Heart left ventricle (tissue), 16 donors: ENCODE results near the gene FIBP. TPM values are rescaled to one million over a fixed set of nuclear protein-coding genes. Genes with fewer than 3 reads are reported as not detected.
A peak's percentile ranks its signal among the peaks of the same experiment; 100 is the strongest.
"Not testable (repeated sequence)": the region's sequence is repeated elsewhere in the genome, so short reads cannot be mapped to it uniquely, and the experiment has no call there.

Experiments used
- ATAC-seq, 4 donors: fragments of 200-7000 bp; cut with Tn5 transposase; one replicate each; pipeline ENCODE4 v1.9.1; 2020 to 2022; ENCODE audit warnings: moderate library complexity in 4 of 4, mild to moderate bottlenecking in 3 of 4, moderate number of reproducible peaks in 1 of 4
- DNase-seq, 5 donors: peaks; one replicate each; pipeline ENCODE4 v3.0.0-alpha.2; 2020
- H3K27ac ChIP-seq, 12 donors: fragments of 200-600 bp; sonication (generic) in 4 of 12; one replicate each; pipeline versions ENCODE4 v1.5.0 to v1.8.0; 2016 to 2022; ENCODE audit warnings: mild to moderate bottlenecking in 2 of 12
- H3K27me3 ChIP-seq, 9 donors: fragments of 200-600 bp; sonication (generic) in 2 of 9; one replicate each; pipeline versions ENCODE4 v1.5.1 to v1.8.0; 2016 to 2022; ENCODE audit warnings: mild to moderate bottlenecking in 3 of 9
- H3K36me3 ChIP-seq, 9 donors: fragments of 200-600 bp; sonication (generic) in 2 of 9; one replicate each; pipeline versions ENCODE4 v1.5.0 to v1.8.0; 2018 to 2022; ENCODE audit warnings: mild to moderate bottlenecking in 2 of 9
- H3K4me1 ChIP-seq, 12 donors: fragments of 200-600 bp; sonication (generic) in 4 of 12; one replicate each; pipeline versions ENCODE4 v1.5.0 to v1.8.0; 2016 to 2022; ENCODE audit warnings: mild to moderate bottlenecking in 3 of 12
- H3K4me3 ChIP-seq, 12 donors: fragments of 200-600 bp; sonication (generic) in 4 of 12; one replicate each; pipeline versions ENCODE4 v1.5.0 to v1.8.0; 2017 to 2022; ENCODE audit warnings: mild to moderate bottlenecking in 9 of 12, moderate library complexity in 4 of 12
- H3K9me3 ChIP-seq, 12 donors: fragments of 200-600 bp; sonication (generic) in 4 of 12; one replicate each; pipeline versions ENCODE4 v1.5.0 to v1.8.0; 2016 to 2022; ENCODE audit warnings: mild to moderate bottlenecking in 1 of 12
- POLR2A ChIP-seq, 2 donors: fragments of 450-650 bp; IDR thresholded peaks; one replicate each; pipeline ENCODE4 v1.6.1; 2017; ENCODE audit warnings: antibody characterized with exemption in 2 of 2, mild to moderate bottlenecking in 2 of 2, moderate library complexity in 2 of 2
- WGBS, 4 donors: extraction: QIAGEN DNeasy Blood & Tissue Kit in 2 of 4; methylation state at CpG; one replicate each; pipeline versions ENCODE4 v1.1.5 to v1.1.7; 2013 to 2018; 5-methylcytosine and 5-hydroxymethylcytosine counted together
- intact Hi-C, 10 donors: fragments of 100-400 bp; cut with DNase I; formaldehyde crosslinking; loops; one replicate each; pipeline versions ENCODE4 v1.11.1 to v1.14.2; 2022
- polyA plus RNA-seq, 2 donors: library from polyadenylated mRNA; stranded (reverse); fragments of 200-250 nt; gene quantifications; one replicate each; pipeline ENCODE4 v1.2.3, GENCODE V29; 2013
- total RNA-seq, 9 donors: library from RNA; depleted of rRNA in 2 of 9; stranded (reverse); fragments of >200 nt in 2 of 9; fragmentation: NEBNext Ultra II Directional in 3 of 9; extraction: Animal tissue kit (Norgen Biotek cat#: 25700) in 3 of 9; gene quantifications; one replicate each; pipeline versions ENCODE4 v1.1.0 to v1.2.4, GENCODE V29; 2016 to 2023
- TF ChIP-seq, protein P1 (sequence below), 12 donors: fragments of 200-600 bp; sonication (generic) in 4 of 12; IDR thresholded peaks; one replicate each; pipeline versions ENCODE4 v1.5.0 to v1.8.0; 2018 to 2022; ENCODE audit warnings: antibody characterized with exemption in 12 of 12, mild to moderate bottlenecking in 5 of 12
- donor health status: ischemic (EF 13 %, LVEDD 7.1; RV severe dilation, severe dysfunction).
- donor health status: healthy with polysubstance abuse.
- donor health status: DM: no; HTN: yes; CAD: no.
- donor health status: DM: no; HTN: no; CAD: no.
- donor health status: ischemic (EF 25% LVEDD 6.9; RV normal size, moderate dysfunction).
- donor health status: ischemic (EF 25% LVEDD 5.7; RV mildly dilated, moderate dysfunction).
- donor health status: healthy.
- donor health status: DM: yes; HTN: yes; CAD: no.
- donor health status: ischemic (EF 35%, LVEDD 5.7; RV mildly dilated, moderate dysfunction).
- donor health status: nonischemic (EF 11% LVEDD 7.7; RV severe dilation, severe dysfunction).
- donor health status: DM: yes; HTN: yes; CAD: no.
- donor health status: PGD.
- donor health status: ischemic (EF 29% LVEDD 5.4; RV normal size, mild dysfunction).
- donor health status: nonischemic (EF 23%, LVEDD 6.1; RV moderate dilation, normal function).

Gene FIBP
- total and polyA plus RNA-seq, 11 donors, result 35.0 to 93.9 (median 57.3) TPM

DNA sequence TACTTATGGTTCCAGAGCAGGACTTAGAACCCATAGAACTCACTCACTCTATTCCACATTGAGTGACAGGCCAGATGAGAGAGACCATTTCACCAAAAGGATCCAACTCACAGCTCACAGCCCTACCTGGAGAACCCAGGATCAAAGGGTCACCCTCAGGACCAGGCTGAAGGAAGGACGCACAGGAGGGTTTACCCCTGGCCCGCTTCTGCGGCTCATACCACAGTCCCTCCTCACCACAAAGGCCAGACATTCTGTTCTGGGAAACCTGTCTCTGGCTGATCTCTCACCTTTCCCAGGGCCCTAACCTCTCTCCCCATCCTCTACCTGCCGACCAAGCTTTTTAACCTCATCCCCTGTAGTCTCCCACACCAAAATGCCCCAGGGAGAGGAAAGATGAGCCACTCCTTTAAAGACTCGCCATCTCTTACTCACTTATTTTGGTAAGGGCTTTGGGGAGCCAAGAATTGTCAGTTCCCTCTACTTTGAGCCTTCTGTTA is 7.3 kb upstream of the FIBP start:
- DNase-seq (no peak), ATAC-seq (no peak)
- no peak overlapping the region for H3K4me3 ChIP-seq
- no peaks in the 10 kb centered on the region for H3K36me3 ChIP-seq
- intact Hi-C loops, result no loop called here
- no peaks in the 10 kb centered on the region for H3K9me3 ChIP-seq
- peaks cover 0 to 15% (median 0%) of the 10 kb centered on the region in 9 donors for H3K27me3 ChIP-seq
- TF ChIP-seq POLR2A (IDR thresholded peaks at IDR 0.05), result no peak
- TF ChIP-seq, protein P1, sequence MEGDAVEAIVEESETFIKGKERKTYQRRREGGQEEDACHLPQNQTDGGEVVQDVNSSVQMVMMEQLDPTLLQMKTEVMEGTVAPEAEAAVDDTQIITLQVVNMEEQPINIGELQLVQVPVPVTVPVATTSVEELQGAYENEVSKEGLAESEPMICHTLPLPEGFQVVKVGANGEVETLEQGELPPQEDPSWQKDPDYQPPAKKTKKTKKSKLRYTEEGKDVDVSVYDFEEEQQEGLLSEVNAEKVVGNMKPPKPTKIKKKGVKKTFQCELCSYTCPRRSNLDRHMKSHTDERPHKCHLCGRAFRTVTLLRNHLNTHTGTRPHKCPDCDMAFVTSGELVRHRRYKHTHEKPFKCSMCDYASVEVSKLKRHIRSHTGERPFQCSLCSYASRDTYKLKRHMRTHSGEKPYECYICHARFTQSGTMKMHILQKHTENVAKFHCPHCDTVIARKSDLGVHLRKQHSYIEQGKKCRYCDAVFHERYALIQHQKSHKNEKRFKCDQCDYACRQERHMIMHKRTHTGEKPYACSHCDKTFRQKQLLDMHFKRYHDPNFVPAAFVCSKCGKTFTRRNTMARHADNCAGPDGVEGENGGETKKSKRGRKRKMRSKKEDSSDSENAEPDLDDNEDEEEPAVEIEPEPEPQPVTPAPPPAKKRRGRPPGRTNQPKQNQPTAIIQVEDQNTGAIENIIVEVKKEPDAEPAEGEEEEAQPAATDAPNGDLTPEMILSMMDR (IDR thresholded peaks at IDR 0.05), result no peak
- WGBS, 4 donors, result 88 to 94% (median 92%) methylated on average over 3 to 5 of the region's 5 CpGs
- H3K4me1 ChIP-seq, result peaks cover 9 to 60% (median 41%) of the 10 kb centered on the region in 12 donors
- no peak overlapping the region for H3K27ac ChIP-seq

DNA sequence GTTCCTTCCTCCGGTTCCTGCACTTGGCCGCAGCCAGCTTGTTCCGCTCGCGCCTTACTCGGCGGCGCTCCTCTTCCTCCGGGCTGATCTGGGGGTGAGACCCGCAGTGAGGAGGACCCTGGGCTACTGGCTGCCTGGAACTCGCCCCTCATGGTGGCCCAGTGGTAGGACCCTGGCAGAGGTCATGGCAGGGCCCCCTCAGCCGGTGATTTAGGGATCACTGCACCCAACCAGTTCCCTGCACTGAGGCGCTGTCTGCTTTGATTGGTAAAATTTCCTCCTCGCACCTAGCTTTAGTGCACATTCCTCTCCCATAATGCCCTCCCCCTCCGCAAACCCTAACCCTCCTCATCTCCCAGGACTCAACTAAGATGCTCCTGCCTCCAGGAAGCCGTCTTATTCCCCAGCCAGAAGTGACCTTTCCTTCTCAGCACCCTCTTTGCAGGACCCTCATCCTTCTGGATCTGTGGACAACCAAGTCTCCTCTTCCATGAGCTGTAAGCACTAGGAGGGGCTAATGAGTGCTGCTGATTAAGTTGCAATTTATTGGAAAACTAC is 5.8 kb upstream of the FIBP start:
- H3K4me1 ChIP-seq, result peaks cover 10 to 61% (median 40%) of the 10 kb centered on the region in 12 donors
- no peaks in the 10 kb centered on the region for H3K36me3 ChIP-seq
- no peaks in the 10 kb centered on the region for H3K9me3 ChIP-seq
- no peak for ATAC-seq
- WGBS, 4 donors, result 49 to 79% (median 59%) methylated on average over 6 to 16 of the region's 16 CpGs
- TF ChIP-seq, protein P1 (IDR thresholded peaks at IDR 0.05), result no peak
- peak in 1 of 2 donors; percentile 15 for TF ChIP-seq POLR2A (IDR thresholded peaks at IDR 0.05)
- intact Hi-C loops, result no loop called here
- H3K4me3 ChIP-seq, result peak overlapping the region in 10 of 12 donors; percentile 29 to 98 (median 84)
- peaks cover 0 to 3% (median 0%) of the 10 kb centered on the region in 9 donors for H3K27me3 ChIP-seq
- peak overlapping the region; percentile 79 to 99 (median 98) for H3K27ac ChIP-seq
- DNase-seq, result peak; percentile 66 to 81 (median 69)

DNA sequence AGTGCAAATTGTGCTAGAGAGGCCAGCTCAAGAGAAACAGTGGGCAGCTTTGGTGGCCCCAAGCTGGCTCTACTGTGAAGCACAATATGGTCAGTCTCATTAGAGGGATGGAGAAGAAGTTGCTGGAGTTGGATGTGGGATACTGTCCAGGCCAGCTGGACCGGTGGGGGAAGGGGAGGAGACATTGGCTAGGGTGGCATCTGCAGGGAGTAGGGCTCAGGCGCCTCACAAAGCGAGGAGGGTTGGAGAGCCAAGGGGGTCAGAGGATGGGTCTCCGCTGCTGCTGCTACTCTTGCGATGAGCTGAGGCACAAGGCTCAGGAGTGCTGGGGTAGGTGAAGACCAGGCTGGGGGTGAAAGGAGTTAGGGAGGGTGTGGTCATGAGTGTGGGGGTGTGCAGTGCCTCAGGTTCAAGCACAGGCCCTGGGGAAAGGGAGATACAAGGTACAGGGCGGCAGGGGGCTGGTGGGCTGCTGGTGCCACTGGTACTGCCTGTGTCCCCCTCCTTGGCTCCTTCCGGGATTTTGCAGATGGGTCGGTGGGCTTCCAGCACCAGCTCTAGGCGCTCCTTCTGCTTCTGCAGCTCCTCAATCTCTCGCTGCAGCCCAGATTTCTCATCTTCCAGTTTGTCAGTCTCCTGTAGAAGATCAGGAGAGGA is 4.5 kb upstream of the FIBP start:
- H3K27ac ChIP-seq, result peak overlapping the region; percentile 87 to 99 (median 98)
- intact Hi-C loops, result no loop called here
- no peaks in the 10 kb centered on the region for H3K36me3 ChIP-seq
- H3K4me3 ChIP-seq, result peak overlapping the region in 10 of 12 donors; percentile 76 to 98 (median 84)
- H3K27me3 ChIP-seq, result no peaks in the 10 kb centered on the region
- no peak for ATAC-seq
- peak in 2 of 5 donors; percentile 35 to 40 for DNase-seq
- H3K4me1 ChIP-seq, result peaks cover 11 to 61% (median 43%) of the 10 kb centered on the region in 12 donors
- WGBS, 4 donors, result 56 to 69% (median 63%) methylated on average over 10 of the region's 10 CpGs
- TF ChIP-seq, protein P1 (IDR thresholded peaks at IDR 0.05), result no peak
- TF ChIP-seq POLR2A (IDR thresholded peaks at IDR 0.05), result no peak
- H3K9me3 ChIP-seq, result no peaks in the 10 kb centered on the region

DNA sequence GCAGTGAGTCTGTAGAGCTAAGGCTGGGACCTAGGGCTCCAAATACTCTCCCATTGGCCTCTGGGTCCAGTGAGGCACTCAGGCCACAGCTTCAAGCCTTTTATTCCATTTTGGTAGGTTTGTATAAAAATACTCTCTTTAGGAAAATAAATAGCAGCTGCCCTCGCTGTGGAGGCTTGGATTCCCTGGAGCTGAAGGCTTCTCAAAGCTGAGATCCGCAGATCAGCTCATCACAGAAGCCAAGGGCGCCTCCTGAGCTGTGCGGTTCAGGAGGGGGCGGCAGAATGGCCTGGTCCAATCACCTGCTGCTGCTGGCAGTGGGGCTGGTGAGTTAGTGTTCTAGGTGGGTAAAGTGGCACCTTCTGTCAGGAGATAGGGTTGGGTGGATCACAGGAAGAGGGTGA is 3.9 kb upstream of the FIBP start:
- H3K9me3 ChIP-seq, ATAC-seq, H3K36me3 ChIP-seq, DNase-seq, H3K27me3 ChIP-seq, intact Hi-C loops: not testable (repeated sequence)
- Histone ChIP-seq H3K27ac (peak overlapping the region; percentile 87 to 99 (median 98)), H3K4me1 (peaks cover 16 to 68% (median 49%) of the 10 kb centered on the region in 12 donors), H3K4me3 (peak overlapping the region; percentile 76 to 98 (median 84))
- 25 to 61% (median 50%) methylated on average over 5 of the region's 5 CpGs for WGBS, 4 donors
